ENCODE results near the gene C2CD5.
"Not testable (repeated sequence)": the region's sequence is repeated elsewhere in the genome, so short reads cannot be mapped to it uniquely, and the experiment has no call there.

C2CD5 gene

GRCh38 chr12:22535038-22535437, 9.3 kb downstream of the C2CD5 start:
- DNase-seq (ENCODE audit: low read depth) = no peak

GRCh38 chr12:22533155-22533554, 11.2 kb downstream of the C2CD5 start:
- no peak for DNase-seq (ENCODE audit: low read depth)

GRCh38 chr12:22532317-22532716, 12.0 kb downstream of the C2CD5 start:
- DNase-seq (ENCODE audit: low read depth) = no peak

- DNase-seq (ENCODE audit: low read depth) = no peak
Observed at GRCh38 chr12:22531205-22531604, 13.1 kb downstream of the C2CD5 start.

GRCh38 chr12:22529281-22530060, 14.9 kb downstream of the C2CD5 start:
- DNase-seq (ENCODE audit: low read depth) = no peak

- no peak for DNase-seq (ENCODE audit: low read depth)
Observed at GRCh38 chr12:22527999-22528398, 16.3 kb downstream of the C2CD5 start.

GRCh38 chr12:22526836-22527235, 17.5 kb downstream of the C2CD5 start:
- no peak for DNase-seq (ENCODE audit: low read depth)

- no peak for DNase-seq (ENCODE audit: low read depth)
Observed at GRCh38 chr12:22525426-22525825, 18.9 kb downstream of the C2CD5 start.

- no peak for DNase-seq (ENCODE audit: low read depth)
Observed at GRCh38 chr12:22518998-22519397, 25.3 kb downstream of the C2CD5 start.

- no peak for DNase-seq (ENCODE audit: low read depth)
Observed at GRCh38 chr12:22518060-22518719, 26.2 kb downstream of the C2CD5 start.

- no peak for DNase-seq (ENCODE audit: low read depth)
Observed at GRCh38 chr12:22514875-22515274, 29.5 kb downstream of the C2CD5 start.

GRCh38 chr12:22505826-22506225, 38.5 kb downstream of the C2CD5 start:
- no peak for DNase-seq (ENCODE audit: low read depth)

- DNase-seq (ENCODE audit: low read depth) = no peak
Observed at GRCh38 chr12:22500100-22500499, 44.2 kb downstream of the C2CD5 start.

- DNase-seq (ENCODE audit: low read depth) = no peak
Observed at GRCh38 chr12:22499445-22499844, 44.9 kb downstream of the C2CD5 start.

- DNase-seq (ENCODE audit: low read depth) = no peak
Observed at GRCh38 chr12:22494319-22494718, 50.0 kb downstream of the C2CD5 start.

GRCh38 chr12:22491034-22491433, 53.3 kb downstream of the C2CD5 start:
- DNase-seq (ENCODE audit: low read depth) = no peak

- no peak for DNase-seq (ENCODE audit: low read depth)
Observed at GRCh38 chr12:22488478-22488877, 55.9 kb downstream of the C2CD5 start.

GRCh38 chr12:22487683-22488082, 56.7 kb downstream of the C2CD5 start:
- DNase-seq (ENCODE audit: low read depth) = not testable (repeated sequence)

- DNase-seq (ENCODE audit: low read depth) = no peak
Observed at GRCh38 chr12:22481547-22482104, 62.7 kb downstream of the C2CD5 start.

- DNase-seq (ENCODE audit: low read depth) = not testable (repeated sequence)
Observed at GRCh38 chr12:22480814-22481213, 63.5 kb downstream of the C2CD5 start.

GRCh38 chr12:22480016-22480415, 64.3 kb downstream of the C2CD5 start:
- DNase-seq (ENCODE audit: low read depth) = no peak

GRCh38 chr12:22477894-22478287, 66.5 kb downstream of the C2CD5 start:
- DNase-seq (ENCODE audit: low read depth) = no peak

GRCh38 chr12:22477166-22477893, 67.0 kb downstream of the C2CD5 start:
- no peak for DNase-seq (ENCODE audit: low read depth)
